CD14-positive monocyte (primary cell): ENCODE data around the gene GPS1. TPM values are rescaled to one million over a fixed set of nuclear protein-coding genes. Genes with fewer than 3 reads are reported as not detected.

ENCODE experiments used
- DNase-seq, 3 donors: peaks; one replicate each; pipeline ENCODE4 v3.0.0-alpha.2; 2011 to 2022
- H2AFZ ChIP-seq: 2 replicates; pipeline ENCODE4 v1.6.0; 2012; ENCODE audit warnings: mild to moderate bottlenecking, low read depth, low read length, inconsistent platforms; ENCODE audit not compliant: insufficient read depth, poor library complexity, severe bottlenecking
- H3K27ac ChIP-seq, 2 donors: 1 replicate in 1 of 2; 2 replicates in 1 of 2; pipeline ENCODE4 v1.5.1; 2012 to 2013; ENCODE audit warnings: low read length in 2 of 2, control low read depth in 1 of 2, inconsistent platforms in 1 of 2, low read depth in 1 of 2, mild to moderate bottlenecking in 1 of 2
- H3K27me3 ChIP-seq, 2 donors: one replicate each; pipeline versions ENCODE4 v1.6.0 to v1.6.1; 2011 to 2013; ENCODE audit warnings: low read length in 2 of 2; ENCODE audit not compliant: control insufficient read depth in 2 of 2, insufficient read depth in 2 of 2
- H3K36me3 ChIP-seq, 2 donors: replicated peaks in 1 of 2; 1 replicate in 1 of 2; 2 replicates in 1 of 2; pipeline versions ENCODE4 v1.5.1 to v1.6.1; 2012 to 2013; ENCODE audit warnings: low read length in 2 of 2, control low read depth in 1 of 2, inconsistent platforms in 1 of 2, mild to moderate bottlenecking in 1 of 2; ENCODE audit not compliant: insufficient read depth in 2 of 2, control insufficient read depth in 1 of 2
- H3K4me1 ChIP-seq, 2 donors: 1 replicate in 1 of 2; 2 replicates in 1 of 2; pipeline versions ENCODE4 v1.5.1 to v1.6.1; 2012 to 2013; ENCODE audit warnings: low read length in 2 of 2, control low read depth in 1 of 2, inconsistent platforms in 1 of 2, mild to moderate bottlenecking in 1 of 2, moderate library complexity in 1 of 2; ENCODE audit not compliant: insufficient read depth in 2 of 2, control insufficient read depth in 1 of 2
- H3K4me2 ChIP-seq: replicated peaks from 2 replicates; pipeline ENCODE3; 2012; ENCODE audit warnings: low read length, moderate library complexity, mild to moderate bottlenecking; ENCODE audit not compliant: poor library complexity, severe bottlenecking; ENCODE audit errors: extremely low read depth
- H3K4me3 ChIP-seq, 3 experiments: fragments of 200-600 bp in 1 of 3; sonication (generic) in 1 of 3; replicated peaks in 1 of 3; 1 replicate in 2 of 3; 2 replicates in 1 of 3; pipeline ENCODE4 v1.5.1; 2011 to 2013; ENCODE audit warnings: low read length in 3 of 3, mild to moderate bottlenecking in 3 of 3, control low read depth in 2 of 3, low read depth in 2 of 3, inconsistent platforms in 1 of 3, moderate library complexity in 1 of 3
- H3K79me2 ChIP-seq: 2 replicates; pipeline ENCODE4 v1.6.0; 2012; ENCODE audit warnings: mild to moderate bottlenecking, control low read depth, inconsistent platforms, low read length, moderate library complexity; ENCODE audit not compliant: insufficient read depth
- H3K9ac ChIP-seq: 2 replicates; pipeline ENCODE4 v1.6.0; 2017; ENCODE audit warnings: low read length, mild to moderate bottlenecking; ENCODE audit not compliant: insufficient read depth, poor library complexity, severe bottlenecking
- H3K9me3 ChIP-seq, 2 donors: replicated peaks in 1 of 2; 1 replicate in 1 of 2; 2 replicates in 1 of 2; pipeline versions ENCODE4 v1.5.1 to v1.6.1; 2012 to 2013; ENCODE audit warnings: low read length in 2 of 2, control low read depth in 1 of 2; ENCODE audit not compliant: control insufficient read depth in 1 of 2, insufficient read depth in 1 of 2
- H4K20me1 ChIP-seq: 2 replicates; pipeline ENCODE4 v1.6.0; 2012; ENCODE audit warnings: mild to moderate bottlenecking, low read length, control low read depth, moderate library complexity; ENCODE audit not compliant: insufficient read depth
- H3K27ac Mint-ChIP-seq, 7 donors: one replicate each; pipeline ENCODE4 v1.8.0; 2020; ENCODE audit warnings: mild to moderate bottlenecking in 7 of 7, mixed read lengths in 7 of 7, moderate library complexity in 6 of 7, inconsistent platforms in 2 of 7
- H3K27me3 Mint-ChIP-seq, 3 donors: one replicate each; pipeline ENCODE4 v1.8.0; 2021 to 2022; ENCODE audit warnings: low read depth in 3 of 3, mild to moderate bottlenecking in 3 of 3, mixed read lengths in 3 of 3, moderate library complexity in 3 of 3, inconsistent platforms in 1 of 3
- H3K36me3 Mint-ChIP-seq, 2 donors: one replicate each; pipeline ENCODE4 v1.8.0; 2020; ENCODE audit warnings: mixed read lengths in 2 of 2, inconsistent platforms in 1 of 2, mild to moderate bottlenecking in 1 of 2
- H3K4me1 Mint-ChIP-seq: one replicate; pipeline ENCODE4 v1.8.0; 2020; ENCODE audit warnings: mild to moderate bottlenecking, mixed read lengths
- H3K4me3 Mint-ChIP-seq, 2 donors: one replicate each; pipeline ENCODE4 v1.8.0; 2020; ENCODE audit warnings: mild to moderate bottlenecking in 2 of 2, mixed read lengths in 2 of 2, moderate library complexity in 1 of 2
- H3K9me3 Mint-ChIP-seq, 7 donors: one replicate each; pipeline ENCODE4 v1.8.0; 2020 to 2022; ENCODE audit warnings: mixed read lengths in 7 of 7, mild to moderate bottlenecking in 6 of 7, moderate library complexity in 6 of 7, inconsistent platforms in 2 of 7
- WGBS: methylation state at CpG from one replicate; pipeline ENCODE4 v1.1.5; 2013; ENCODE audit warnings: missing lambda C conversion rate; ENCODE audit not compliant: insufficient coverage; 5-methylcytosine and 5-hydroxymethylcytosine counted together
- intact Hi-C, 2 donors: fragments of 100-400 bp; cut with micrococcal nuclease; formaldehyde crosslinking; loops; one replicate each; pipeline versions ENCODE4 v1.15.0 to v1.15.1; 2023
- polyA plus RNA-seq, 3 donors: library from polyadenylated mRNA; depleted of rRNA in 1 of 3; unstranded in 2 of 3; stranded (reverse) in 1 of 3; fragments of 300-500 nt in 2 of 3; fragments of >200 nt in 1 of 3; fragmentation: Illumina TruSeq in 2 of 3; gene quantifications; 1 replicate in 2 of 3; 2 replicates in 1 of 3; pipeline ENCODE4 v1.2.3, GENCODE V29; 2012 to 2021
- TF ChIP-seq, protein P1 (sequence below): fragments of 200-600 bp; IDR thresholded peaks from one replicate; pipeline ENCODE4 v1.8.0; 2022; ENCODE audit warnings: antibody characterized with exemption, mild to moderate bottlenecking

GPS1 gene
- polyA plus RNA-seq, 3 donors, result 101 to 130 (median 110) TPM

DNA sequence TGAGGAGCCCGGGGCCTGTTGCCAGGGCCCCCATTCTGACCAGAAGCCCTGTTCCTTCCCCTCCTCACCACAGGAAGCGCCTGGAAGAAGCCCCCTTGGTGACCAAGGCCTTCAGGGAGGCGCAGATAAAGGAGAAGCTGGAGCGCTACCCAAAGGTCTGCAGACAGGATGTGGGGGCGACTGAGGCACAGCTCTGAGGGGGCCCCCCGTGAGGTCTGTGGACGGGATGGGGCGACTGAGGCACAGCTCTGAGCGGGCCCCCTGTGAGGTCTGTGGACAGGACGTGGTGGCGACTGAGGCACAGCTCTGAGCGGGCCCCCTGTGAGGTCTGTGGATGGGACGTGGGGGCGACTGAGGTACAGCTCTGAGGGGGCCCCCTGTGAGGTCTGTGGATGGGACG lies 42.3 kb upstream of the GPS1 start:
- intact Hi-C loops, result no loop called here
- Histone ChIP-seq H3K4me2 (no peak overlapping the region), H3K27ac (no peak overlapping the region), H3K4me1 (no peaks in the 10 kb centered on the region), H3K9ac (no peak overlapping the region), H2AFZ (no peak overlapping the region), H3K36me3 (peaks cover 9 to 11% of the 10 kb centered on the region in 2 donors), H3K4me3 (no peak overlapping the region), H4K20me1 (peaks cover 2% of the 10 kb centered on the region), H3K79me2 (no peaks in the 10 kb centered on the region), H3K9me3 (no peaks in the 10 kb centered on the region), H3K27me3 (no peaks in the 10 kb centered on the region)
- TF ChIP-seq, protein P1, sequence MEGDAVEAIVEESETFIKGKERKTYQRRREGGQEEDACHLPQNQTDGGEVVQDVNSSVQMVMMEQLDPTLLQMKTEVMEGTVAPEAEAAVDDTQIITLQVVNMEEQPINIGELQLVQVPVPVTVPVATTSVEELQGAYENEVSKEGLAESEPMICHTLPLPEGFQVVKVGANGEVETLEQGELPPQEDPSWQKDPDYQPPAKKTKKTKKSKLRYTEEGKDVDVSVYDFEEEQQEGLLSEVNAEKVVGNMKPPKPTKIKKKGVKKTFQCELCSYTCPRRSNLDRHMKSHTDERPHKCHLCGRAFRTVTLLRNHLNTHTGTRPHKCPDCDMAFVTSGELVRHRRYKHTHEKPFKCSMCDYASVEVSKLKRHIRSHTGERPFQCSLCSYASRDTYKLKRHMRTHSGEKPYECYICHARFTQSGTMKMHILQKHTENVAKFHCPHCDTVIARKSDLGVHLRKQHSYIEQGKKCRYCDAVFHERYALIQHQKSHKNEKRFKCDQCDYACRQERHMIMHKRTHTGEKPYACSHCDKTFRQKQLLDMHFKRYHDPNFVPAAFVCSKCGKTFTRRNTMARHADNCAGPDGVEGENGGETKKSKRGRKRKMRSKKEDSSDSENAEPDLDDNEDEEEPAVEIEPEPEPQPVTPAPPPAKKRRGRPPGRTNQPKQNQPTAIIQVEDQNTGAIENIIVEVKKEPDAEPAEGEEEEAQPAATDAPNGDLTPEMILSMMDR, result no peak
- H3K9me3 Mint-ChIP-seq, result no peaks in the 10 kb centered on the region
- H3K27ac Mint-ChIP-seq, result peak overlapping the region in 1 of 7 donors; percentile 35
- H3K36me3 Mint-ChIP-seq, result peaks cover 2 to 17% of the 10 kb centered on the region in 2 donors
- no peak overlapping the region for H3K4me3 Mint-ChIP-seq
- 39% methylated on average over 8 of the region's 15 CpGs for WGBS
- H3K27me3 Mint-ChIP-seq, result peaks cover 2 to 4% (median 2%) of the 10 kb centered on the region in 3 donors
- H3K4me1 Mint-ChIP-seq, result no peaks in the 10 kb centered on the region
- DNase-seq, result no peak

DNA sequence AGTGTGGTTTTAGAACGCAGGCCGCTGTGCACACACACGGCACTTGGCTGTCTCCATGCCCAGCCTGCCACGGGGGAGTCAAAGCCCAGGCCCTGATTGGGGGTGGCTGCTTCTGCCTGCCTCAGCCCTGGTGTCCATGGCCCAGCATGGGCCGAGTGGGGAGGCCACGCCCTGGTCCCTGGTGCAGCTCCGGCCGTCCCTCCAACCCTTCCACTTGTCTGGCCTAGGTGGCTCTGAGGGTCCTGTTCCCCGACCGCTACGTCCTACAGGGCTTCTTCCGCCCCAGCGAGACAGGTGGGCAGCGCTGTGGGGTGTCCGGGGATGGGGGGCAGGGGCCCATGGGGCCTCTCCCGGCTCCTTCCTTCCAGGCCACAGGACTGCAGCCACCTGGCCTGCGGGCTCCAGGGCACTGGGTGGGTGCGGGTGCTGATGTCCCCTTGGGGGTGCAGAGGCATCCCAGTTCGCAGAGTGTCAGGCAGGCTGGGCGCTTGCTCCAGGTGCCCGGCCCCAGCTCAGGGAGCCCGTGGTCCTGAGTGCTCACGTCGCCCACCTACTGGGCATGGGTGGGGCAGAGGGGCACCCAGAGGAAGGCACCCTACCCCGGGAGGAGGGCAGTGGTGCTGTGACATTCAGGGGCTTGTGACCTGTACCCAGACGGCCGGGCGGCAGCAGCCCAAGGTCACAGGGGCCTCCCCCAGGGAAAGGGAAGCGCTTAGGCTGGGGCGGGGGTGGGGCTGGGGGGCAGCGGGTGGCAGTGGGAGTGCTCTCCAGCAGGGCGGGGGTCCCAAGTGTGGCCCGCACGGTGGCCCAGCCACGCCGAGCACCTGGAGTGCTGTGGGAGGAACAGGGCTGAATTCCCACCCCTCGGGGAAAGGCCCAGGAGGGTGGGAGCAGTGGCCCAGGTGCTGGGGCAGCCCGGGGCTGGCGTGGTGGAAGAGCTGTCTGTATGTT lies 40.8 kb upstream of the GPS1 start:
- Histone ChIP-seq H3K27ac (no peak overlapping the region), H3K79me2 (no peaks in the 10 kb centered on the region), H4K20me1 (no peaks in the 10 kb centered on the region), H3K4me2 (no peak overlapping the region), H3K9ac (no peak overlapping the region), H3K4me3 (no peak overlapping the region), H3K27me3 (no peaks in the 10 kb centered on the region), H3K4me1 (no peaks in the 10 kb centered on the region), H3K36me3 (peaks cover 9 to 11% of the 10 kb centered on the region in 2 donors), H3K9me3 (no peaks in the 10 kb centered on the region), H2AFZ (no peak overlapping the region)
- no peaks in the 10 kb centered on the region for H3K9me3 Mint-ChIP-seq
- no peak for DNase-seq
- H3K36me3 Mint-ChIP-seq, result peaks cover 2 to 17% of the 10 kb centered on the region in 2 donors
- H3K27me3 Mint-ChIP-seq, result peaks cover 2 to 3% (median 2%) of the 10 kb centered on the region in 3 donors
- H3K27ac Mint-ChIP-seq, result no peak overlapping the region
- H3K4me1 Mint-ChIP-seq, result no peaks in the 10 kb centered on the region
- H3K4me3 Mint-ChIP-seq, result no peak overlapping the region
- WGBS, result 97% methylated on average over 29 of the region's 39 CpGs
- TF ChIP-seq, protein P1, result no peak
- intact Hi-C loops, result no loop called here
